Measurements from ENCODE around the gene NPAS3. TPM values are rescaled to one million over a fixed set of nuclear protein-coding genes. Genes with fewer than 3 reads are reported as not detected.

Gene NPAS3
- total RNA-seq, 2 experiments from 2014 or later: not detected

GRCh38 chr14:33774723-33775470 is 836.2 kb downstream of the NPAS3 start:
- Histone ChIP-seq H3K9me2 (ENCODE audit: insufficient read depth, low read length) (no peaks in the 10 kb centered on the region), H3K4me1 (ENCODE audit: insufficient read depth, low read length, poor library complexity, severe bottlenecking) (no peaks in the 10 kb centered on the region), H3K9me3 (ENCODE audit: low read length) (no peaks in the 10 kb centered on the region), H3K4me2 (ENCODE audit: low read length) (no peak overlapping the region), H3K79me2 (ENCODE audit: insufficient read depth, low read depth, low read length) (no peaks in the 10 kb centered on the region), H3K4me3 (ENCODE audit: low read depth, low read length, poor library complexity, severe bottlenecking) (no peak overlapping the region), H3K36me3 (ENCODE audit: insufficient read depth, low read length) (no peaks in the 10 kb centered on the region), H2AFZ (ENCODE audit: low read length) (no peak overlapping the region), H4K20me1 (ENCODE audit: insufficient read depth, low read length) (no peaks in the 10 kb centered on the region), H3K27ac (ENCODE audit: low read depth, low read length, poor library complexity, severe bottlenecking) (no peak overlapping the region)
- intact Hi-C loops (cut with micrococcal nuclease; ENCODE audit: unreplicated experiment): no loop called here
- ChIA-PET POLR2A (no interaction called here), CTCF (ENCODE audit: unreplicated experiment) (no interaction called here)
- no TSS peak for BruUV-seq (replicated peaks)
- TF ChIP-seq EZH2phosphoT487 (IDR thresholded peaks at IDR 0.05; ENCODE audit: borderline replicate concordance, low read depth, low read length) (no peak), CTCF (conservative IDR thresholded peaks at IDR 0.05; ENCODE audit: low read length) (no peak)
- DNase-seq (ENCODE audit: low spot score): no peak

DNA sequence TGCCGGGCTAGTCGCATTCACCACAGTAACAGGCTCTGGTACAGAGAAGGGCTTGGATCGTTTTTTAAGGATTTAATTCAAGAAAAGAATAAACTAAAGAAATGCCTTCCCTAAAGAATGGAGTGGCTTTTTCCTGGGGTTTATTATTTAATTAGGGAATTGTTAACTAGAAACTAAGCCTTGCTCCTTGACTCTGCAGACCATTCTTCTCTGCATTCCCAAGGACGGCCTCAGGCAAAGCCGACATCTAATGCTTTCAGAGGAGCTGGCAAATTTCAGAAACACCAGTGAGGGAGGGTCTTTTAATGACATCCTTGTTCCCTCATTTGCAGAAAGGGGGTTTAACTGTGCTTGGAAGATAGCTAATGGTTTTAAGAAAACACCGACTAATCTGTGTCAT is 838.2 kb downstream of the NPAS3 start:
- H3K27ac ChIP-seq (ENCODE audit: low read depth, low read length, poor library complexity, severe bottlenecking): no peak overlapping the region
- H3K9me2 ChIP-seq (ENCODE audit: insufficient read depth, low read length): no peaks in the 10 kb centered on the region
- intact Hi-C loops (cut with micrococcal nuclease; ENCODE audit: unreplicated experiment): no loop called here
- H3K9me3 ChIP-seq (ENCODE audit: low read length): no peaks in the 10 kb centered on the region
- H3K4me1 ChIP-seq (ENCODE audit: insufficient read depth, low read length, poor library complexity, severe bottlenecking): no peaks in the 10 kb centered on the region
- no peak for DNase-seq (ENCODE audit: low spot score)
- CTCF ChIA-PET (ENCODE audit: unreplicated experiment): no interaction called here
- H3K79me2 ChIP-seq (ENCODE audit: insufficient read depth, low read depth, low read length): no peaks in the 10 kb centered on the region
- no peak overlapping the region for H2AFZ ChIP-seq (ENCODE audit: low read length)
- POLR2A ChIA-PET: interaction anchor here (0.6 to 1.1 kb wide), 2 partner anchors 14 to 21 kb away, joined by 3 to 4 read pairs; no protein-coding TSS in a partner anchor
- H4K20me1 ChIP-seq (ENCODE audit: insufficient read depth, low read length): no peaks in the 10 kb centered on the region
- H3K4me3 ChIP-seq (ENCODE audit: low read depth, low read length, poor library complexity, severe bottlenecking): no peak overlapping the region
- no peak for TF ChIP-seq CTCF (conservative IDR thresholded peaks at IDR 0.05; ENCODE audit: low read length)
- no peak for TF ChIP-seq EZH2phosphoT487 (IDR thresholded peaks at IDR 0.05; ENCODE audit: borderline replicate concordance, low read depth, low read length)
- no peak overlapping the region for H3K4me2 ChIP-seq (ENCODE audit: low read length)
- H3K36me3 ChIP-seq (ENCODE audit: insufficient read depth, low read length): no peaks in the 10 kb centered on the region
- BruUV-seq (replicated peaks): no TSS peak

- H3K79me2 ChIP-seq (ENCODE audit: insufficient read depth, low read depth, low read length): no peaks in the 10 kb centered on the region
- no peak overlapping the region for H3K4me2 ChIP-seq (ENCODE audit: low read length)
- POLR2A ChIA-PET: interaction anchor here (0.6 kb wide), 1 partner anchor 190 kb away, joined by 3 read pairs; no protein-coding TSS in a partner anchor
- no TSS peak for BruUV-seq (replicated peaks)
- CTCF ChIA-PET (ENCODE audit: unreplicated experiment): interaction anchor here (0.6 kb wide), 1 partner anchor 1445 kb away, joined by 5 read pairs; no protein-coding TSS in a partner anchor
- no peaks in the 10 kb centered on the region for H3K36me3 ChIP-seq (ENCODE audit: insufficient read depth, low read length)
- H3K9me3 ChIP-seq (ENCODE audit: low read length): no peaks in the 10 kb centered on the region
- H3K9me2 ChIP-seq (ENCODE audit: insufficient read depth, low read length): no peaks in the 10 kb centered on the region
- intact Hi-C loops (cut with micrococcal nuclease; ENCODE audit: unreplicated experiment): no loop called here
- no peak overlapping the region for H3K27ac ChIP-seq (ENCODE audit: low read depth, low read length, poor library complexity, severe bottlenecking)
- no peak overlapping the region for H2AFZ ChIP-seq (ENCODE audit: low read length)
- no peak for DNase-seq (ENCODE audit: low spot score)
- no peaks in the 10 kb centered on the region for H4K20me1 ChIP-seq (ENCODE audit: insufficient read depth, low read length)
- no peak for TF ChIP-seq EZH2phosphoT487 (IDR thresholded peaks at IDR 0.05; ENCODE audit: borderline replicate concordance, low read depth, low read length)
- no peak for TF ChIP-seq CTCF (conservative IDR thresholded peaks at IDR 0.05; ENCODE audit: low read length)
- no peak overlapping the region for H3K4me3 ChIP-seq (ENCODE audit: low read depth, low read length, poor library complexity, severe bottlenecking)
- no peaks in the 10 kb centered on the region for H3K4me1 ChIP-seq (ENCODE audit: insufficient read depth, low read length, poor library complexity, severe bottlenecking)
Observed at GRCh38 chr14:33777681-33778080, 839.0 kb downstream of the NPAS3 start.
